MCF 10A (cell line): ENCODE results near the gene SON. TPM values are rescaled to one million over a fixed set of nuclear protein-coding genes. Genes with fewer than 3 reads are reported as not detected.
A peak's percentile ranks its signal among the peaks of the same experiment; 100 is the strongest.
"Not testable (repeated sequence)": the region's sequence is repeated elsewhere in the genome, so short reads cannot be mapped to it uniquely, and the experiment has no call there.

Experiments
- BruUV-seq: library from RNA; stranded (reverse); fragments of 400-500 nt; replicated peaks from 2 replicates; lab custom pipeline; 2021; lab: Mats Ljungman, UMichigan
- CTCF ChIA-PET: fragments of 300-600 bp; sonication (Branson Sonifier 250); formaldehyde crosslinking; extraction: SDS; loops from one replicate; lab custom pipeline; 2021; ENCODE audit warnings: antibody characterized with exemption, inconsistent platforms; lab: Yijun Ruan, JAX
- POLR2A ChIA-PET: fragments of 300-600, 350-650 bp; sonication (Branson Sonifier 250); formaldehyde crosslinking; extraction: SDS; loops from one replicate; lab custom pipeline; 2020; ENCODE audit warnings: antibody characterized with exemption, inconsistent platforms; lab: Yijun Ruan, JAX
- DNase-seq: peaks from one replicate; pipeline ENCODE4 v3.0.0-alpha.2; 2018; ENCODE audit not compliant: unreplicated experiment
- H3K27ac Mint-ChIP-seq: one replicate; pipeline ENCODE4 v1.8.0; 2022; ENCODE audit warnings: mild to moderate bottlenecking, low read depth, mixed read lengths; ENCODE audit not compliant: unreplicated experiment
- H3K27me3 Mint-ChIP-seq: one replicate; pipeline ENCODE4 v1.8.0; 2022; ENCODE audit warnings: mixed read lengths; ENCODE audit not compliant: insufficient read depth, unreplicated experiment
- H3K36me3 Mint-ChIP-seq: one replicate; pipeline ENCODE4 v1.8.0; 2022; ENCODE audit warnings: mild to moderate bottlenecking, moderate library complexity, mixed read lengths; ENCODE audit not compliant: insufficient read depth, unreplicated experiment
- H3K4me1 Mint-ChIP-seq: one replicate; pipeline ENCODE4 v1.8.0; 2022; ENCODE audit warnings: mixed read lengths; ENCODE audit not compliant: insufficient read depth, unreplicated experiment
- H3K4me3 Mint-ChIP-seq: one replicate; pipeline ENCODE4 v1.8.0; 2022; ENCODE audit warnings: mild to moderate bottlenecking, moderate library complexity, mixed read lengths; ENCODE audit not compliant: unreplicated experiment
- H3K9me3 Mint-ChIP-seq: one replicate; pipeline ENCODE4 v1.8.0; 2022; ENCODE audit warnings: mixed read lengths; ENCODE audit not compliant: unreplicated experiment
- intact Hi-C: fragments of 100-400 bp; cut with micrococcal nuclease; formaldehyde crosslinking; loops from 2 replicates; pipeline ENCODE4 v1.14.1; 2022
- total RNA-seq: library from RNA; stranded (reverse); gene quantifications from 2 replicates; pipeline ENCODE4 v1.2.3, GENCODE V29; 2022
- TF ChIP-seq, protein P1 (sequence below): fragments of 200-600 bp; IDR thresholded peaks from one replicate; pipeline ENCODE4 v1.8.0; 2022; ENCODE audit warnings: antibody characterized with exemption, mild to moderate bottlenecking; ENCODE audit not compliant: unreplicated experiment

The SON gene
- total RNA-seq, 1 experiment from 2014 or later, result 289 TPM

DNA sequence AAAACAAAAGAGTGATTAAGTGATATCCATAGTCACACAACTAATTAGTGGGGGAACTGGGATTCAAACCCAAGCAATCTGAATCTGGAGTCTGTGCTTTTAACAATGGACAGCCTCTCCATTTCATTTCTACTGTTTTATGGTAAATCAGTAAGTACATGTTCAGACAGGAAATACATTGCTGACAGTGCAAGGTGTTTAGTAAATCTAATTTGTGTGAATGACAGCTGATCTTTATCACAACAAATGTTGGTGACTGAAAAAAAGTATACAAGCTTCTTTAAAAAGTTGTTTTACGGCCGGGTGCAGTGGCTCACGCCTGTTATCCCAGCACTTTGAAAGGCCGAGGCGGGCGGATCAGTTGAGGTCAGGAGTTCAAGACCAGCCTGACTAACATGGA lies 25.1 kb downstream of the SON start:
- Mint-ChIP-seq H3K9me3 (no peaks in the 10 kb centered on the region), H3K4me3 (no peak overlapping the region), H3K4me1 (peaks cover 4% of the 10 kb centered on the region), H3K27me3 (no peaks in the 10 kb centered on the region), H3K36me3 (peaks cover 87% of the 10 kb centered on the region), H3K27ac (no peak overlapping the region)
- no peak for DNase-seq
- ChIA-PET CTCF (interaction anchor here (1.4 kb wide), 1 partner anchor 10 kb away, joined by 3 read pairs; no protein-coding TSS in a partner anchor), POLR2A (interaction anchor here (0.6 to 2.1 kb wide), 7 partner anchors 12 to 88 kb away, joined by 3 to 9 read pairs (median 3); partner anchors contain the start of genes DONSON, SON and TMEM50B)
- intact Hi-C loops, result no loop called here
- TF ChIP-seq, protein P1, sequence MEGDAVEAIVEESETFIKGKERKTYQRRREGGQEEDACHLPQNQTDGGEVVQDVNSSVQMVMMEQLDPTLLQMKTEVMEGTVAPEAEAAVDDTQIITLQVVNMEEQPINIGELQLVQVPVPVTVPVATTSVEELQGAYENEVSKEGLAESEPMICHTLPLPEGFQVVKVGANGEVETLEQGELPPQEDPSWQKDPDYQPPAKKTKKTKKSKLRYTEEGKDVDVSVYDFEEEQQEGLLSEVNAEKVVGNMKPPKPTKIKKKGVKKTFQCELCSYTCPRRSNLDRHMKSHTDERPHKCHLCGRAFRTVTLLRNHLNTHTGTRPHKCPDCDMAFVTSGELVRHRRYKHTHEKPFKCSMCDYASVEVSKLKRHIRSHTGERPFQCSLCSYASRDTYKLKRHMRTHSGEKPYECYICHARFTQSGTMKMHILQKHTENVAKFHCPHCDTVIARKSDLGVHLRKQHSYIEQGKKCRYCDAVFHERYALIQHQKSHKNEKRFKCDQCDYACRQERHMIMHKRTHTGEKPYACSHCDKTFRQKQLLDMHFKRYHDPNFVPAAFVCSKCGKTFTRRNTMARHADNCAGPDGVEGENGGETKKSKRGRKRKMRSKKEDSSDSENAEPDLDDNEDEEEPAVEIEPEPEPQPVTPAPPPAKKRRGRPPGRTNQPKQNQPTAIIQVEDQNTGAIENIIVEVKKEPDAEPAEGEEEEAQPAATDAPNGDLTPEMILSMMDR, result no peak
- no TSS peak for BruUV-seq

DNA sequence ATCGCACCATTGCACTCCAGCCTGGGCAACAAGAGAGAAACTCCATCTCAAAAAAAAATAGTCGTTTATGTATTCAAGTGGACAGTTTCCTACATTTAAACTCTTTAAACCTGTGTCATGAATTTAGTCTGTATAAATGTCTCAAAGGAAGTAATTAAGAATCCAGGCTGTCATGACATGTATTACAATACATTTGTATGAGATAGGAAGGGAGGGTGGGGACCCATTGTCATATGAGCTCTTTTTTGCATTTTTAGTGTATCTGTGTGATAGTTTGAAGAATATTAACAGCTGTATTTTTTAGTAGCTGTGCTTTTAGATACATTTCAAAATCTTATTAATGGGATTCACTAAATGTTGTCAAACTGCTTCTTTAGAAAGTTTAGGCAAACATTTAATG lies 25.6 kb downstream of the SON start:
- ChIA-PET POLR2A (interaction anchor here (0.7 to 2.1 kb wide), 7 partner anchors 13 to 1006 kb away, joined by 3 to 9 read pairs (median 3); partner anchors contain the start of genes DONSON, SON and TMEM50B), CTCF (interaction anchor here (1.4 kb wide), 1 partner anchor 11 kb away, joined by 3 read pairs; no protein-coding TSS in a partner anchor)
- Mint-ChIP-seq H3K27me3 (no peaks in the 10 kb centered on the region), H3K4me1 (peaks cover 4% of the 10 kb centered on the region), H3K4me3 (no peak overlapping the region), H3K27ac (no peak overlapping the region), H3K36me3 (peaks cover 87% of the 10 kb centered on the region), H3K9me3 (no peaks in the 10 kb centered on the region)
- TF ChIP-seq, protein P1, result no peak
- intact Hi-C loops, result no loop called here
- no peak for DNase-seq
- no TSS peak for BruUV-seq

DNA sequence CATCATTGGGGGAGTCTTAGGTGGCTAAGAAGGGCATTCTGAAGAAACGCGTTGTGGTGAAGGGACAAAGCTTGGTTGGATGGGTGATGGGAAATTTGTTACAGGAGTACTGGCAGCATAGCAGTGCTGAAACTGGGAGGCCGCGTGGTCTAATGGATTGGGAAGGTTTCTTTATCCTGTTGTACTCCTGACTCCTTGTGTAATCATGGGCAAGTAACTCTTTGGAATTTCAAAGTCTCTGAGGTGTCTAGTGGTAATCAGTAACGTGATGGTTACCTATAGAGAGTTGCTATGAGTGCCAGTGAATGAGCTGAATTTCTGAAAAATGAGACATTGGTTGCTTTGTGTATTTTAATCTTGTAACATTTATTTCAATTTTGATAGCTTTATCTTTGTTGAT lies 27.2 kb downstream of the SON start:
- CTCF ChIA-PET, result interaction anchor here (1.1 to 1.2 kb wide), 2 partner anchors 15 to 36 kb away, joined by 5 read pairs; no protein-coding TSS in a partner anchor
- POLR2A ChIA-PET, result interaction anchor here (1.2 to 1.6 kb wide), 3 partner anchors 9 to 27 kb away, joined by 4 to 7 read pairs (median 5); partner anchors contain the start of gene SON
- peaks cover 4% of the 10 kb centered on the region for H3K4me1 Mint-ChIP-seq
- no peaks in the 10 kb centered on the region for H3K9me3 Mint-ChIP-seq
- TF ChIP-seq, protein P1, result no peak
- no peak for DNase-seq
- H3K27ac Mint-ChIP-seq, result peak overlapping the region; percentile 57
- no peak overlapping the region for H3K4me3 Mint-ChIP-seq
- no TSS peak for BruUV-seq
- intact Hi-C loops, result no loop called here
- no peaks in the 10 kb centered on the region for H3K27me3 Mint-ChIP-seq
- peaks cover 90% of the 10 kb centered on the region for H3K36me3 Mint-ChIP-seq

DNA sequence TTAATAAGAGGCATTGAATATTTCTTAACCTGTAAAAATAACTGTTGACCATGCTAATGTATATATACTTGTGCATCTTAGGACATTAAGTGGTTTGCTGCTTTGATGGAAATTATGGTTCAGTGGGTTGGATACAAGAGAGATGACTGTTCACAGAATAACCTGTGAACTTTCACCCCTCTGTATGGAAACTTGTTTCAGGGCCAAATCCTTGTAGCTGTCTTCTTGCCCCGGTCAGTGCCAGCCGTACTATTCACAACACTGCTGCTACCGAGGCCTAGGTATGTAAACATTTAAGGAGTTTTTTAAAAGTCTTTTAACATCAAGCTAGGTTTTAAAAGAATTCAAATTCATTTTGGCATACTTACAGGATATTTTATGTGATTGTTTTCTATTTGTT lies 29.5 kb downstream of the SON start:
- TF ChIP-seq, protein P1, result no peak
- ChIA-PET CTCF (interaction anchor here (0.7 kb wide), 1 partner anchor 34 kb away, joined by 6 read pairs; no protein-coding TSS in a partner anchor), POLR2A (interaction anchor here (0.6 to 2.0 kb wide), 3 partner anchors 11 to 421 kb away, joined by 3 to 7 read pairs (median 3); partner anchors contain the start of gene DONSON)
- Mint-ChIP-seq H3K4me3 (no peak overlapping the region), H3K27ac (no peak overlapping the region), H3K4me1 (peaks cover 4% of the 10 kb centered on the region), H3K27me3 (no peaks in the 10 kb centered on the region), H3K9me3 (no peaks in the 10 kb centered on the region), H3K36me3 (peaks cover 95% of the 10 kb centered on the region)
- intact Hi-C loops, result no loop called here
- no TSS peak for BruUV-seq
- DNase-seq, result no peak

DNA sequence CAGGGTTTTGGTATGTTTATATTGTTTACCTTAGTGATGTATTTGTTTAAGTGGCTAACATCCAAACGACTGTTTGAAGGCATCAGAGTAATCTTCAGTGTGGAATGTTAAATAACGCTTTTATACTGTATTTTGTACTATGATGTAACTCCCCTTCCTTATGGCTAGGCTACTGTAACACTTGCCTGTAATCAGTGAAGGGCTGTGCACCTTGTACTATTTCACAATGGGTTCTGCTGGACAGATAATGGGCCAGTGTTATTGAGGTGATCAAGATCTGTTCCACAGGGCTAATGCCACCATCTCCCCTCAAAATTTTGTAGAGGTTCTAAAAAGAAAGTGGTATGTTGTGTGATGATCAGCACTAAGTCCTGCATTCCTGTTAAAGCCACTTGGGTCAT lies 33.9 kb downstream of the SON start:
- intact Hi-C loops, H3K27me3 Mint-ChIP-seq, H3K4me3 Mint-ChIP-seq, H3K4me1 Mint-ChIP-seq, DNase-seq, H3K27ac Mint-ChIP-seq, H3K9me3 Mint-ChIP-seq: not testable (repeated sequence)
- BruUV-seq, result TSS peak; percentile 40
- POLR2A ChIA-PET, result interaction anchor here (3.9 kb wide), 1 partner anchor 12 kb away, joined by 25 read pairs; the partner anchor contains the start of gene DONSON
- CTCF ChIA-PET, result interaction anchor here (1.0 kb wide), 1 partner anchor 28 kb away, joined by 5 read pairs; no protein-coding TSS in a partner anchor
- peaks cover 74% of the 10 kb centered on the region for H3K36me3 Mint-ChIP-seq
